Right forelimb (tissue), 1 donor: ENCODE data around the gene SLC19A2.

Experiments
- DNase-seq: peaks from one replicate; pipeline ENCODE4 v3.0.0-alpha.2; 2018

SLC19A2 gene

GRCh38 chr1:169474302-169474995, 11.3 kb downstream of the SLC19A2 start:
- DNase-seq: no peak

GRCh38 chr1:169473347-169473746, 12.4 kb downstream of the SLC19A2 start:
- no peak for DNase-seq

- no peak for DNase-seq
Observed at GRCh38 chr1:169472738-169473137, 13.0 kb downstream of the SLC19A2 start.

- no peak for DNase-seq
Observed at GRCh38 chr1:169468982-169469381, 16.8 kb downstream of the SLC19A2 start.

GRCh38 chr1:169466259-169467230, 19.2 kb downstream of the SLC19A2 start:
- DNase-seq: no peak

- DNase-seq: no peak
Observed at GRCh38 chr1:169465281-169465680, 20.5 kb downstream of the SLC19A2 start.

- DNase-seq: no peak
Observed at GRCh38 chr1:169462385-169462784, 23.4 kb downstream of the SLC19A2 start.

- DNase-seq: no peak
Observed at GRCh38 chr1:169461390-169462000, 24.2 kb downstream of the SLC19A2 start.

GRCh38 chr1:169460191-169460833, 25.4 kb downstream of the SLC19A2 start:
- peak; percentile 45 for DNase-seq

GRCh38 chr1:169457443-169457842, 28.3 kb downstream of the SLC19A2 start:
- DNase-seq: no peak

GRCh38 chr1:169456029-169456428, 29.7 kb downstream of the SLC19A2 start:
- DNase-seq: no peak

GRCh38 chr1:169452921-169453320, 32.8 kb downstream of the SLC19A2 start:
- no peak for DNase-seq

- no peak for DNase-seq
Observed at GRCh38 chr1:169451218-169451824, 34.4 kb downstream of the SLC19A2 start.

- DNase-seq: no peak
Observed at GRCh38 chr1:169443923-169444322, 41.8 kb downstream of the SLC19A2 start.

- DNase-seq: peak; percentile 85
Observed at GRCh38 chr1:169427081-169427641, 58.6 kb downstream of the SLC19A2 start, which contains the start of gene CCDC181. Gene CCDC181, minus strand, starts transcription at chr1:169427474. Its CDS starts 2,547 bp downstream, at chr1:169424927.

- DNase-seq: no peak
Observed at GRCh38 chr1:169426174-169426705, 59.5 kb downstream of the SLC19A2 start.

GRCh38 chr1:169421309-169421708, 64.4 kb downstream of the SLC19A2 start:
- no peak for DNase-seq

GRCh38 chr1:169414952-169415351, 70.8 kb downstream of the SLC19A2 start:
- no peak for DNase-seq
